NCI-H1105 treated with DMSO at 0.1 percent for 48 hours (cell line): Measurements from ENCODE around the gene GOT1.

Experiments
- DNase-seq: peaks from one replicate; lab custom pipeline; 2025; lab: John Stamatoyannopoulos, UW

The GOT1 gene

GRCh38 chr10:99430451-99431189 lies at the start of gene GOT1:
TSS of gene GOT1 (minus strand) at chr10:99430624. CDS start at chr10:99430565, 59 bp downstream.
- peak; percentile 96 for DNase-seq

GRCh38 chr10:99470327-99470726 lies 39.9 kb upstream of the GOT1 start:
- DNase-seq, result no peak

DNA sequence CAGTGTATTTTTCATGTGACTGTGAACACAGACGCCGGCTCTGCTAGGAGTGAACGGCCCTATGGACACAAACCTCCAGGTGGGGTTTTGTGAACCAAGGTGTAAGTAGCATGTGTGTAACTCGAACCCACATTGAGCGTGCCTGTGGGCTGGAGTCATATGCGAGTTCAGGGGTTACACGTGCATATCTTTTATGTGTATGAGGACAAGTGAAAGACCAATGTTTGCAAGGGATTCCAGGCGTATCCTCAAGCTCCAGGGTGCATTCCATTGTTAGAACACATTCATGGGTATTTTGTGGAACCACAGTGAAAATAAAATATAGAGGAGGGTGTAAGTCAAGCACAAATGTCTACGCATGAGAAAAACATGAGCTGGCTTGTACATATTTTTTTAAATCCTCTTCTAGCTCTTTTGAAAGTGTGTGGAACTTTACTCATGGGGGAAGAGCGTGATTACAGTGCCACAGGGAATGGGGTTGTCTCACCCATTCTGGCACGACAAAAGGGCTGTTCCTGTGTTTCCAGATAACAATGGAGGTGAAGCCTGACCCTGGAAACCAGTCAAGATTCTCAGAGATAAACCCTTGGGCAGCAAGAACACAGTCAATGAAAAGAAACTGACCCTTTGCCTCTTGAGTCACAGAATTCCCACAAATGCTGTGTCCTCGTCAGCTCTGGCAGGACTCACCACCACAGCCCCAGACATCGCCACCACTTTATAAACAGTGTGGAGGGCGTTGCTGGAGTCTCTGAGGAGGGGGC lies 37.0 kb upstream of the GOT1 start:
- DNase-seq, result no peak

- DNase-seq, result no peak
Measured at GRCh38 chr10:99466632-99467223, 36.3 kb upstream of the GOT1 start.

- no peak for DNase-seq
Measured at GRCh38 chr10:99461230-99461629, 30.8 kb upstream of the GOT1 start.

- no peak for DNase-seq
Measured at GRCh38 chr10:99460070-99460469, 29.6 kb upstream of the GOT1 start.

GRCh38 chr10:99459217-99459616 lies 28.8 kb upstream of the GOT1 start:
- no peak for DNase-seq

DNA sequence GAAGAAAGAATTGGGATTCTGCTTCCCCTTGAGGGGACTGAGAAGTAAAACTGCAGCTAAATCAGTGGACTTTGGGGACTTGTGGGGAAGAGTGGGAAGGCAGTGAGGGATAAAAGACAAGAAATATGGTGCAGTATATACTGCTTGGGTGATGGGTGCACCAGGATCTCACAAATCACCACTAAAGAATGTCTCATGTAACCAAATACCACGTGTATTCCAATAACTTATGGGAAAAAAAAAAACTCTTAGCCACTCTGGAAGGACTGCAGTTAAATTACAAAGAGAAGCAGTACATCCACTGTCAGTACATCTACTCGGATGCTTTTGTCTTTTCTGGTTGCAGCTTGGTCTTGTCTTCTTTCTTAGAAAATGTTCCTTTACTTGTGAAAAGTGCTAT lies 27.4 kb upstream of the GOT1 start:
- no peak for DNase-seq

GRCh38 chr10:99456931-99457288 lies 26.5 kb upstream of the GOT1 start:
- no peak for DNase-seq

- no peak for DNase-seq
Measured at GRCh38 chr10:99456207-99456930, 25.9 kb upstream of the GOT1 start.

- no peak for DNase-seq
Measured at GRCh38 chr10:99451981-99452380, 21.6 kb upstream of the GOT1 start.

DNA sequence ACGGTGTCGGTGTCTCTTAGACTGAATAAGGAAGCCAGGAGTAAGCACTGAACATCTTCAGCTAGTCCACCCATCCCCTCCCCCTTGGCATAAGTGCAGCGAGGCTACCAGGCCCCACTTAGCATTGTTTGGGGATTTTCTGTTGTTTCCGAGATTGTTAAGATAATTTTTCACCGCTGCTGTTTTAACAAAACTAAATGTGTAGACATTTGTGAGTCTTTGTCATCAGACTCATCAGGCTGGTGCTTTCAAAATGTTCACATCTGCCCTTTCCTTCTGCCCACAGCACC lies 21.0 kb upstream of the GOT1 start:
- DNase-seq, result no peak

DNA sequence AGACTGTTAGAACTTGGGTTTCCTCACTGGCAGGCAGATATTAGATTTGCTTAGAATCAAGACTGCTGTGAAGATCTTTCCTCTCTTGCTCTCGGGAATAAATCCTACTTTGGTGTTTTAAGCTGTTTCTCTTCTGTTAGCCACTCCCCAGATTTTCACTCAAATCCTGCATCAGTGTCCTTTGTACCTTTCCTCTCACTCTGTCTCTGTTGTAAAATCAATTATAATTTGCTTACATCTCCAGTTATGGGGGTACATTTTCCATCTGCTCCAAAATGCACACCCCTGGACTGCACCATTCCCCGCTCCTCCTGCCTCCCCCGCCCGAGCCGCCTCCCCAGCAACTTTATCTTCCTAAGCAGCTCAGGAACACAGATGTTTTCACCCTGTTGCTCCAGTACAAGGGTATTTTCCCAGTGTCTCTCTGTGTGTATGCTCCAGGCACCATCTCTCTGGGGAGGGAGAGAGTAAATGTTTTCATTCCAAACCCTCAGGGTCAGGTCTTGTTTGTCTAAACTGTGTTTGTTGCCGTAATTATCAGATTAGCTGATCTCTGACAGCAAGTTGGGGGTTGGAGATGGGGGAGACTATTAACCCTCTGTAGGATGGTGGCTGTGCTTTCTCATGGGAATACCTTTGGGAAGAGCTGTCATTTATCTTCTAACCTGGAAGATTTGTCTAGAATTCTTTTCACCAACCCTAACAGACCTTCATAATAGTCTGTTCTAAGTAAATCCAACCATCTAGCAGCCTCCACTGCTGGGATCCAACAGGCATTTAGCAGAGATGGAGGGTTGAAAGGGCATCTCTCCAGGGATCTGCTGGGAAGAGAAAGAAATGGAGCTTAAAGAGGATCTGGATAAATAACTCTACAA lies 20.4 kb upstream of the GOT1 start:
- no peak for DNase-seq

GRCh38 chr10:99450156-99450555 lies 19.7 kb upstream of the GOT1 start:
- DNase-seq, result no peak

DNA sequence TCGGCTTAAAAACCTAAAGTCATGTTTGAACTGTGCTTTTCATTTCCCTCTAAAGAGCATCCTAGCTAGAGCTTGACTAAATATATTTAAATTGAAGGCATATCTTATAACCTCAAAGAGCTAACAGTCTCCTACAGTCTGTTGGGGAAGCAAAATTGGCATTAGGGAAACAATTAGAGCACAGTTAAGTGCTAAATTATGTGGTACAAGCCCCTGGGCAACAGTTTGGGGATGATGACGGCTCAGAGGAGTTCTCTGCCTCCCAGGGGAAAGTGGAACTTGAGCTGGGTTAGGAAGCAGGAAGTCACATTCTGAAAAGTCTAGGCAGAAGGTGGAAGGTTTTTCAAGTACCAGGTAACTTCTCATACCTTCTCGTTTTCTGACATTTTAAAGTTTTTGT lies 18.6 kb upstream of the GOT1 start:
- DNase-seq, result no peak

- DNase-seq, result no peak
Measured at GRCh38 chr10:99444383-99445045, 14.1 kb upstream of the GOT1 start.

DNA sequence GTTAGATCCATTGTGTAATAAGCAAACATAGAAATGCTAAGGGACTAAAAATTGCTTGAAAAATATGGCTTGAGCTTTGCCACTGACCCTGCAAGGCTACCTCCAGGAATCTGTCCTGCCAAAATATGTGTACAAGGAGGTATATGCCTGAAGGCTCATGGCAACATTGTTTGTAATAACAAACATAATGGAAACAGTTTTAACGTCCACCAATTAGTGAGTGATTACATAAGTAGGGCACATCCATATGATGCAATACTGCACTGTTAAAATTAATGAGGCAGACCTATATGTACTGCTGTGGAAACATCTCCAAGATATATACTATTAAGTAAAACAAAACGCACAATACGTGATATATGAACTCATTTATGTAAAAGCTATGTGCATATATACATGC lies 13.1 kb upstream of the GOT1 start:
- no peak for DNase-seq

GRCh38 chr10:99442394-99442793 lies 12.0 kb upstream of the GOT1 start:
- DNase-seq, result no peak

DNA sequence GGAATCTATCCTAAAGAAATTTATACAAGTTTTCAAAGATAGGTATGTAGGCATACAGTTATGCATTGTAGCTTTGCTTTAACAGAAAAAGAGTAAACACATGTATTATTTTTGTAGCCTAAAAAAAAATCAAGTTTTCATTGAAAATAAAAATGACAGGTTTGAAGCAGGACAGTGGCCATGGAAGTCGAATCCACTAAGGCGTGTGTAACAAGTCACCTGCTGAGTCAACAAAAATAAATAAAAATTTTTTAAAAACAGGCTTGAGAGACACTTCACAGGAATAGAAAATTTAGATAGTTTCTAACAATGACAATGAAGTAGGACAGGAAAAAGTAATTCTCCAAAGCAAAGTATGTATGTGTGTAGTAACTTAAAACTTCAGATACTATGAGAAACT lies 8.5 kb upstream of the GOT1 start:
- DNase-seq, result no peak

DNA sequence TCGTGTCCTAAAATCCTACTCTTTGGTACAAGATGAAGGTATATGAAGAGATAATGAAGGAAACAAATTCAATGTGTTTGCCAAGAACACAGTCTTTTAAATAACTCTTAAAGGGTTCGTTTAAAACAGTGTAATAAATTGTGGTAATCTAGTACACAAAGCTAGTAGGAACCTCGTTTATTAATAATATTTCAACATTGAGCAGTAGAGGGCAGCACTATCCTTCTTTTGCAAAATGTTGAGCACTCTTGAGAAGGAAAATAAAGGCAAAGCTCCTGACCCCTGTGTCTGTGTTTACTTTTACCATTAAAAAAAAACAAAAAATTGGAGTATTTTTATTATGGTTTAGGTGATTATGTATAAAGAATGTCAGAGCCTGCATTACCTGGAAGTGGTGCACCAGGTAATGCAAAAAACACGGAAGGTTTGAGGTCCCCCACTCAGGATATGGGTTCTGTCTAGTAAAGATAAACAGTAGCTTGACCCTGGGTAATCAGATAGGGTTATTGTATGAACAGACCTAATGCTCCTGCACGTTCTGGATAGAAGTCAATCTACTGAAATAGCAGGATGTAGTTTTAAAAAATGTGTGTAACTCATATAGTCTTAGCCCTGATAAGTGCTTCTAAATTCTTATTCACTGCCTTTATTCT lies 5.7 kb upstream of the GOT1 start:
- peak; percentile 43 for DNase-seq
